Prostate gland (tissue), 2 donors: ENCODE measurements around the gene CACNA1I.

Experiments
- POLR2A ChIP-seq: fragments of 450-650 bp; IDR thresholded peaks from one replicate; pipeline ENCODE4 v1.6.1; 2016; ENCODE audit warnings: antibody characterized with exemption, mild to moderate bottlenecking
- TF ChIP-seq, protein P1 (sequence below), 4 experiments: fragments of 200-600 bp in 2 of 4; fragments of 450-650 bp in 2 of 4; sonication (generic) in 2 of 4; IDR thresholded peaks; 1 replicate in 3 of 4; 2 replicates in 1 of 4; pipeline ENCODE4 v1.5.1; 2016 to 2019; ENCODE audit warnings: antibody characterized with exemption in 4 of 4, mild to moderate bottlenecking in 2 of 4, moderate library complexity in 2 of 4

DNA sequence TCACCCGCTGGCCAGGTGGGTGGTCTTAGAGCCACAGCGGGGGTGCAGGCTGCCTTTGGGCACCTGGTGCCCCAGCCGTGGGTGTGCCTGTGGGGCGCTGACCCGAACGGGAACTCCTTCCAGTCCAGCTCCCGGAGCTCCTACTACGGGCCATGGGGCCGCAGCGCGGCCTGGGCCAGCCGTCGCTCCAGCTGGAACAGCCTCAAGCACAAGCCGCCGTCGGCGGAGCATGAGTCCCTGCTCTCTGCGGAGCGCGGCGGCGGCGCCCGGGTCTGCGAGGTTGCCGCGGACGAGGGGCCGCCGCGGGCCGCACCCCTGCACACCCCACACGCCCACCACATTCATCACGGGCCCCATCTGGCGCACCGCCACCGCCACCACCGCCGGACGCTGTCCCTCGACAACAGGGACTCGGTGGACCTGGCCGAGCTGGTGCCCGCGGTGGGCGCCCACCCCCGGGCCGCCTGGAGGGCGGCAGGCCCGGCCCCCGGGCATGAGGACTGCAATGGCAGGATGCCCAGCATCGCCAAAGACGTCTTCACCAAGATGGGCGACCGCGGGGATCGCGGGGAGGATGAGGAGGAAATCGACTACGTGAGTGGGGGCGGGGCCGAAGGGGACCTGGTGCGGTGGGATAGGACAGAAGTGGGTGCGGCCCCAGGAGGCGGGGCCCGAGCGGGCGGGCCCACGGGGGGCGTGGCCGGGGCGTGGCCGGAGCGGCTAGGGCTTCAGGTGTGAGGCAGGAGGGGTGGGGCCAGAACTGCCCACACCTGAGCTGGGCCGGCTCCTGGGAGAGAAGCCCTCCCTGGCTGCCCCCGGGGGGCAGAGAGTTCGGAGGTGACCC lies 91.5 kb downstream of the CACNA1I start:
- TF ChIP-seq, protein P1, sequence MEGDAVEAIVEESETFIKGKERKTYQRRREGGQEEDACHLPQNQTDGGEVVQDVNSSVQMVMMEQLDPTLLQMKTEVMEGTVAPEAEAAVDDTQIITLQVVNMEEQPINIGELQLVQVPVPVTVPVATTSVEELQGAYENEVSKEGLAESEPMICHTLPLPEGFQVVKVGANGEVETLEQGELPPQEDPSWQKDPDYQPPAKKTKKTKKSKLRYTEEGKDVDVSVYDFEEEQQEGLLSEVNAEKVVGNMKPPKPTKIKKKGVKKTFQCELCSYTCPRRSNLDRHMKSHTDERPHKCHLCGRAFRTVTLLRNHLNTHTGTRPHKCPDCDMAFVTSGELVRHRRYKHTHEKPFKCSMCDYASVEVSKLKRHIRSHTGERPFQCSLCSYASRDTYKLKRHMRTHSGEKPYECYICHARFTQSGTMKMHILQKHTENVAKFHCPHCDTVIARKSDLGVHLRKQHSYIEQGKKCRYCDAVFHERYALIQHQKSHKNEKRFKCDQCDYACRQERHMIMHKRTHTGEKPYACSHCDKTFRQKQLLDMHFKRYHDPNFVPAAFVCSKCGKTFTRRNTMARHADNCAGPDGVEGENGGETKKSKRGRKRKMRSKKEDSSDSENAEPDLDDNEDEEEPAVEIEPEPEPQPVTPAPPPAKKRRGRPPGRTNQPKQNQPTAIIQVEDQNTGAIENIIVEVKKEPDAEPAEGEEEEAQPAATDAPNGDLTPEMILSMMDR (IDR thresholded peaks at IDR 0.05): no peak
- no peak for TF ChIP-seq POLR2A
